ENCODE data around the gene TRAPPC1. TPM values are rescaled to one million over a fixed set of nuclear protein-coding genes. Genes with fewer than 3 reads are reported as not detected.
A peak's percentile ranks its signal among the peaks of the same experiment; 100 is the strongest.

Gene TRAPPC1
- total and polyA plus RNA-seq, 4 donors, result 15.9 to 96.9 (median 57.2) TPM

DNA sequence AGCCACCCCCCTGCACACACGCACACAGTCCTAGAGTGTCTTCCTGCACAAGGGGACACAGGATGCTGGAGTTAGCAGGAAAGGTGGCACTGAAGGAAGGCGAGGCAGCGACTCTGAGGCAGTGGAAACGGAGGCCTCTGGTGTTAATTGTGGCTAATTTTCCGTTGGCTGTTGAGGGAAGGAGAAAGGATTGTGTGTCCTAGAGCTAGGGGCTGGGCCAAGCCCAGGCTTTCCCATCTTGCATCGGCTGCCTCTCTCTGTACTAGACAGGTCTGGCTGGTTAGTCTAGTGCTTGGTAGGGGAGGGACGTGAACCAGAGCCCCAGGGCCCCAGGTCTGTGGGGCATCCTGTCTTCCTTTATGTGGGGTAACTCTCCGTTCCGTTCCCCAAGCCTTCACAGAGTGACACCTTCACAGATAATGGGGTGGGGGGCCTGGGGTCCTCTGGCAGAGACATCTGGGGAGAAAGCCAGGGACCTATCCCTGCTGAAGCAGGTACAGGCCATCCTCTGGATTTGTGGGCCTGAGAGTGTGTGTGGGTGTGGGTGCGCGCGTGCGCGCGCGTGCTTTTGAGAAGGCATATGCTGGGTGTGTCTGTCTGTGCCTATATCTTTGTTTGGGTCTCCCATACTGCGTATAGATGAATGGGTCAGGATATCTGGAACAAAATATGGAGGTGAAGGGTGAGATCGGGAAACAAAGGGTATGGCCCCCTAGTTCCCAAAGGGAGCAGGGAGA, 43.4 kb downstream of the TRAPPC1 start, which contains the start of gene CHD3:
TSS of gene CHD3 (plus strand) at position 606 of the 737 bp plus-strand sequence. CDS start 212 bp downstream, outside the sequence.
- Histone ChIP-seq H3K9me3 (ENCODE audit: control insufficient read depth in 4 of 4, low read length in 3 of 4) (no peaks in the 10 kb centered on the region), H3K9ac (ENCODE audit: low read depth in 1 of 2, low read length in 2 of 2) (peak within 1 kb of the TSS; percentile 10 to 78), H3K27ac (ENCODE audit: low read depth in 1 of 2, low read length in 2 of 2) (peak within 1 kb of the TSS; percentile 72 to 89), H3K27me3 (ENCODE audit: control insufficient read depth in 4 of 4, insufficient read depth in 4 of 4, low read length in 3 of 4) (no peaks in the 10 kb centered on the region), H3K36me3 (ENCODE audit: control insufficient read depth in 4 of 4, insufficient read depth in 3 of 4, low read depth in 1 of 4, low read length in 3 of 4) (no peaks in the 10 kb centered on the region), H3K4me1 (ENCODE audit: control insufficient read depth in 4 of 4, insufficient read depth in 4 of 4, low read length in 3 of 4) (peaks cover 9 to 46% (median 42%) of the 10 kb centered on the region in 4 donors), H3K4me3 (ENCODE audit: low read depth in 1 of 3, low read length in 3 of 3) (peak within 1 kb of the TSS; percentile 32 to 59 (median 44))
- 67% methylated on average over 18 of the region's 18 CpGs for WGBS
- peak; percentile 44 for TF ChIP-seq NR2F2 (IDR thresholded peaks at IDR 0.05)
- TF ChIP-seq TAF1 (conservative IDR thresholded peaks at IDR 0.05), result no peak
- TF ChIP-seq, protein P1, sequence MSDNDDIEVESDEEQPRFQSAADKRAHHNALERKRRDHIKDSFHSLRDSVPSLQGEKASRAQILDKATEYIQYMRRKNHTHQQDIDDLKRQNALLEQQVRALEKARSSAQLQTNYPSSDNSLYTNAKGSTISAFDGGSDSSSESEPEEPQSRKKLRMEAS (IDR thresholded peaks at IDR 0.05), result no peak
- no peak for TF ChIP-seq FOXA2 (IDR thresholded peaks at IDR 0.05)
- TF ChIP-seq HNF4A (conservative IDR thresholded peaks at IDR 0.05), result no peak
- TF ChIP-seq FOXA1 (IDR thresholded peaks at IDR 0.05), result no peak
- TF ChIP-seq, protein P2, sequence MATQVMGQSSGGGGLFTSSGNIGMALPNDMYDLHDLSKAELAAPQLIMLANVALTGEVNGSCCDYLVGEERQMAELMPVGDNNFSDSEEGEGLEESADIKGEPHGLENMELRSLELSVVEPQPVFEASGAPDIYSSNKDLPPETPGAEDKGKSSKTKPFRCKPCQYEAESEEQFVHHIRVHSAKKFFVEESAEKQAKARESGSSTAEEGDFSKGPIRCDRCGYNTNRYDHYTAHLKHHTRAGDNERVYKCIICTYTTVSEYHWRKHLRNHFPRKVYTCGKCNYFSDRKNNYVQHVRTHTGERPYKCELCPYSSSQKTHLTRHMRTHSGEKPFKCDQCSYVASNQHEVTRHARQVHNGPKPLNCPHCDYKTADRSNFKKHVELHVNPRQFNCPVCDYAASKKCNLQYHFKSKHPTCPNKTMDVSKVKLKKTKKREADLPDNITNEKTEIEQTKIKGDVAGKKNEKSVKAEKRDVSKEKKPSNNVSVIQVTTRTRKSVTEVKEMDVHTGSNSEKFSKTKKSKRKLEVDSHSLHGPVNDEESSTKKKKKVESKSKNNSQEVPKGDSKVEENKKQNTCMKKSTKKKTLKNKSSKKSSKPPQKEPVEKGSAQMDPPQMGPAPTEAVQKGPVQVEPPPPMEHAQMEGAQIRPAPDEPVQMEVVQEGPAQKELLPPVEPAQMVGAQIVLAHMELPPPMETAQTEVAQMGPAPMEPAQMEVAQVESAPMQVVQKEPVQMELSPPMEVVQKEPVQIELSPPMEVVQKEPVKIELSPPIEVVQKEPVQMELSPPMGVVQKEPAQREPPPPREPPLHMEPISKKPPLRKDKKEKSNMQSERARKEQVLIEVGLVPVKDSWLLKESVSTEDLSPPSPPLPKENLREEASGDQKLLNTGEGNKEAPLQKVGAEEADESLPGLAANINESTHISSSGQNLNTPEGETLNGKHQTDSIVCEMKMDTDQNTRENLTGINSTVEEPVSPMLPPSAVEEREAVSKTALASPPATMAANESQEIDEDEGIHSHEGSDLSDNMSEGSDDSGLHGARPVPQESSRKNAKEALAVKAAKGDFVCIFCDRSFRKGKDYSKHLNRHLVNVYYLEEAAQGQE (IDR thresholded peaks at IDR 0.05), result no peak
- TF ChIP-seq, protein P3, sequence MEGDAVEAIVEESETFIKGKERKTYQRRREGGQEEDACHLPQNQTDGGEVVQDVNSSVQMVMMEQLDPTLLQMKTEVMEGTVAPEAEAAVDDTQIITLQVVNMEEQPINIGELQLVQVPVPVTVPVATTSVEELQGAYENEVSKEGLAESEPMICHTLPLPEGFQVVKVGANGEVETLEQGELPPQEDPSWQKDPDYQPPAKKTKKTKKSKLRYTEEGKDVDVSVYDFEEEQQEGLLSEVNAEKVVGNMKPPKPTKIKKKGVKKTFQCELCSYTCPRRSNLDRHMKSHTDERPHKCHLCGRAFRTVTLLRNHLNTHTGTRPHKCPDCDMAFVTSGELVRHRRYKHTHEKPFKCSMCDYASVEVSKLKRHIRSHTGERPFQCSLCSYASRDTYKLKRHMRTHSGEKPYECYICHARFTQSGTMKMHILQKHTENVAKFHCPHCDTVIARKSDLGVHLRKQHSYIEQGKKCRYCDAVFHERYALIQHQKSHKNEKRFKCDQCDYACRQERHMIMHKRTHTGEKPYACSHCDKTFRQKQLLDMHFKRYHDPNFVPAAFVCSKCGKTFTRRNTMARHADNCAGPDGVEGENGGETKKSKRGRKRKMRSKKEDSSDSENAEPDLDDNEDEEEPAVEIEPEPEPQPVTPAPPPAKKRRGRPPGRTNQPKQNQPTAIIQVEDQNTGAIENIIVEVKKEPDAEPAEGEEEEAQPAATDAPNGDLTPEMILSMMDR (IDR thresholded peaks at IDR 0.05; ENCODE audit: low read depth, low read length, missing input control), result no peak
- no peak for TF ChIP-seq EGR1 (IDR thresholded peaks at IDR 0.05; ENCODE audit: low read depth in 2 of 2)
- no peak for TF ChIP-seq JUND (IDR thresholded peaks at IDR 0.05)
- no peak for TF ChIP-seq RXRA (IDR thresholded peaks at IDR 0.05)
- no peak for TF ChIP-seq GABPA (IDR thresholded peaks at IDR 0.05 in 1 of 2, conservative IDR thresholded peaks at IDR 0.05 in 1 of 2)
- peak; percentile 25 for TF ChIP-seq SP1 (IDR thresholded peaks at IDR 0.05)
- TF ChIP-seq HNF4G (IDR thresholded peaks at IDR 0.05), result no peak
- DNase-seq (ENCODE audit: low spot score), result no peak

DNA sequence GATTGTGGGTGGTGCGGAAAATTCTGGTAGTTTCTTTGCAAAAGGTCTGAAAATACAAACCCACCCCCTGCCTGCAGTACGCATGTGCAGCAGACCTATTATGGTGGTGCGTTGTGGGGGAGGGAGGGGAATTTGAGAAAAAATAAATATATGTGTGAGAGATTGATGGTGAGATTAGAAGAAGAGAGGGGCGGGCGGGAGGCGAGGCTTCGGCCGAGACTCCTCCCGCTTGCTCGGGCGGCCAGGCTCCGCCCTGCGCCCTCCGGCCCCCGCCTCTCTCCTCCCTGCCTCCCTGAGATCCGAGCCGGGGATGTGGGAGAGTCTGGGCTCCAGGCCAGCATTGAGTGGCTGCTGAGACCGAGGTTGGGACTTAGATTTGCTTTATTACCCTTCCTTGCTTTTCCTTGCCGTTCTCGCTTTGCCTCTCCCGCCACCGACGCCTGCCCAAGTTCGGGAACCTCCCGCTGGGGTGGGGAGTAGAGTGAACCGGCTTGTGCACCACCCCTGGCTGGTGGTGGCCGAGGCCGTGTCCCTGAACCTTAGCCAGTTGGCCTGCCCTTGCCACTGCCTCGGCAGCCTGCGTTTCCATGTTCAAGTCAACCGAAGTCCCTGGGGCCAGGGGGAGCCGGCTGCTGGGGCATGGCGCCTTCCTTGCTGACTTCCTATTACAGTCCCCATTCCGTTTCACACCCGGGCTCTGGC, 44.1 kb downstream of the TRAPPC1 start:
- WGBS, result 1% methylated on average over 35 of the region's 35 CpGs
- Histone ChIP-seq H3K9me3 (ENCODE audit: control insufficient read depth in 4 of 4, low read length in 3 of 4) (no peaks in the 10 kb centered on the region), H3K4me1 (ENCODE audit: control insufficient read depth in 4 of 4, insufficient read depth in 4 of 4, low read length in 3 of 4) (peaks cover 9 to 46% (median 42%) of the 10 kb centered on the region in 4 donors)

More for the DNA sequence above, 44.1 kb downstream of the TRAPPC1 start:
- Histone ChIP-seq H3K27ac (ENCODE audit: low read depth in 1 of 2, low read length in 2 of 2) (peak overlapping the region; percentile 72 to 89), H3K9ac (ENCODE audit: low read depth in 1 of 2, low read length in 2 of 2) (peak overlapping the region in 1 of 2 donors; percentile 78), H3K4me3 (ENCODE audit: low read depth in 1 of 3, low read length in 3 of 3) (peak overlapping the region; percentile 29 to 59 (median 32)), H3K36me3 (ENCODE audit: control insufficient read depth in 4 of 4, insufficient read depth in 3 of 4, low read depth in 1 of 4, low read length in 3 of 4) (no peaks in the 10 kb centered on the region), H3K27me3 (ENCODE audit: control insufficient read depth in 4 of 4, insufficient read depth in 4 of 4, low read length in 3 of 4) (no peaks in the 10 kb centered on the region)
- TF ChIP-seq, protein P4, sequence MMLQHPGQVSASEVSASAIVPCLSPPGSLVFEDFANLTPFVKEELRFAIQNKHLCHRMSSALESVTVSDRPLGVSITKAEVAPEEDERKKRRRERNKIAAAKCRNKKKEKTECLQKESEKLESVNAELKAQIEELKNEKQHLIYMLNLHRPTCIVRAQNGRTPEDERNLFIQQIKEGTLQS (IDR thresholded peaks at IDR 0.05), result no peak
- TF ChIP-seq, protein P5, sequence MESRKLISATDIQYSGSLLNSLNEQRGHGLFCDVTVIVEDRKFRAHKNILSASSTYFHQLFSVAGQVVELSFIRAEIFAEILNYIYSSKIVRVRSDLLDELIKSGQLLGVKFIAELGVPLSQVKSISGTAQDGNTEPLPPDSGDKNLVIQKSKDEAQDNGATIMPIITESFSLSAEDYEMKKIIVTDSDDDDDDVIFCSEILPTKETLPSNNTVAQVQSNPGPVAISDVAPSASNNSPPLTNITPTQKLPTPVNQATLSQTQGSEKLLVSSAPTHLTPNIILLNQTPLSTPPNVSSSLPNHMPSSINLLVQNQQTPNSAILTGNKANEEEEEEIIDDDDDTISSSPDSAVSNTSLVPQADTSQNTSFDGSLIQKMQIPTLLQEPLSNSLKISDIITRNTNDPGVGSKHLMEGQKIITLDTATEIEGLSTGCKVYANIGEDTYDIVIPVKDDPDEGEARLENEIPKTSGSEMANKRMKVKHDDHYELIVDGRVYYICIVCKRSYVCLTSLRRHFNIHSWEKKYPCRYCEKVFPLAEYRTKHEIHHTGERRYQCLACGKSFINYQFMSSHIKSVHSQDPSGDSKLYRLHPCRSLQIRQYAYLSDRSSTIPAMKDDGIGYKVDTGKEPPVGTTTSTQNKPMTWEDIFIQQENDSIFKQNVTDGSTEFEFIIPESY (IDR thresholded peaks at IDR 0.05), result no peak
- TF ChIP-seq JUND (IDR thresholded peaks at IDR 0.05), result peak in 1 of 2 donors; percentile 35
- peak; percentile 84 for TF ChIP-seq SP1 (IDR thresholded peaks at IDR 0.05)
- TF ChIP-seq YY1 (IDR thresholded peaks at IDR 0.05), result peak; percentile 59
- TF ChIP-seq HNF4A (conservative IDR thresholded peaks at IDR 0.05), result peak in 1 of 2 donors; percentile 80
- TF ChIP-seq, protein P2 (IDR thresholded peaks at IDR 0.05), result peak; percentile 46
- TF ChIP-seq, protein P1 (IDR thresholded peaks at IDR 0.05), result no peak
- peak; percentile 73 to 81 for TF ChIP-seq RXRA (IDR thresholded peaks at IDR 0.05)
- DNase-seq (ENCODE audit: low spot score), result peak; percentile 81
